ENCODE results near the gene POP4. TPM values are rescaled to one million over a fixed set of nuclear protein-coding genes. Genes with fewer than 3 reads are reported as not detected.
A peak's percentile ranks its signal among the peaks of the same experiment; 100 is the strongest.

POP4 gene
- total RNA-seq, 5 donors from 2014 or later (not counting 1 experiment from before 2014, with no cell fraction given): 43.7 to 59.6 (median 55.5) TPM

GRCh38 chr19:29606420-29606747, 301 bp downstream of the POP4 start:
- Mint-ChIP-seq H3K36me3 (peaks cover 17% of the 10 kb centered on the region), H3K27me3 (no peaks in the 10 kb centered on the region), H3K9me3 (no peaks in the 10 kb centered on the region), H3K27ac (peak overlapping the region; percentile 100), H3K4me1 (peaks cover 25 to 41% (median 33%) of the 10 kb centered on the region in 3 donors), H3K4me3 (peak overlapping the region; percentile 96 to 100 (median 98))
- POLR2A ChIA-PET: interaction anchor here (0.5 to 3.3 kb wide), 17 partner anchors 9 to 1813 kb away, joined by 3 to 25 read pairs (median 5); partner anchors contain the start of genes C19orf12 (in 1 of the 2), PLEKHF1 (in 1 of the 2) and URI1 (in 1 of the 2)
- H3K9me3 ChIP-seq: no peaks in the 10 kb centered on the region
- no peaks in the 10 kb centered on the region for H3K27me3 ChIP-seq (replicated peaks in 1 of 2; ENCODE audit: control insufficient read depth in 2 of 2, extremely low read depth in 1 of 2, insufficient read depth in 2 of 2, low read length in 1 of 2)
- ATAC-seq (replicated peaks in 1 of 4) (peak; percentile 28 to 37 (median 34)), DNase-seq (no peak)
- peak overlapping the region; percentile 63 to 98 for H3K4me3 ChIP-seq (ENCODE audit: control insufficient read depth in 1 of 2, extremely low read depth in 1 of 2, low read length in 1 of 2)
- WGBS (ENCODE audit: insufficient coverage): 3% methylated on average over 8 of the region's 12 CpGs
- peaks cover 3 to 22% of the 10 kb centered on the region in 2 donors for H3K36me3 ChIP-seq (ENCODE audit: control insufficient read depth in 2 of 2, extremely low read depth in 1 of 2, insufficient read depth in 1 of 2, low read length in 1 of 2)
- H3K4me1 ChIP-seq (ENCODE audit: control insufficient read depth in 1 of 2, extremely low read depth in 1 of 2, insufficient read depth in 2 of 2, low read length in 2 of 2): peaks cover 13 to 39% of the 10 kb centered on the region in 2 experiments
- CTCF ChIA-PET: interaction anchor here (0.6 to 3.0 kb wide), 15 partner anchors 14 to 110 kb away, joined by 3 to 36 read pairs (median 4); partner anchors contain the start of genes C19orf12 (in 1 of the 2) and PLEKHF1 (in 1 of the 2)
- peak overlapping the region; percentile 89 for H3K27ac ChIP-seq (ENCODE audit: low read length)

DNA sequence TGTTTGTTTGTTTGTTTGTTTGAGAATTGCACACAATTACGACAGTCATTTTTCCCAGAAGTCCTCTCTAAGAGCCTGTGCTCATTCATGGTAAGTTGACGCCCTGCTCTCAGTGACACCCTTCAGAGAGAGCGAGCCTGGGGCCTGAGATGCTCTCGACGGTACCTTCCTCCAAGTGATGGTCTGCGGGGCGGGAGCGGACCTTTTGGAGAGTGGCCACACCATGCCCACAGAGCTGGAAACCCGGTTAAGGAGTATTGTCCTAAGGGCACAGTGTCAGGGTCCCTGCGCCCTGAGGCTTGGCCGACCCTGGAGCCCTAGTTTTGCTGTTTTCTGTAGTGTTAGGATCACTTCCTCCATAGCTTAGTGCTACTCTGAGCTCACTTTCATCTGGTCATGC, 3.6 kb downstream of the POP4 start:
- H3K27me3 Mint-ChIP-seq: no peaks in the 10 kb centered on the region
- H3K9me3 Mint-ChIP-seq: no peaks in the 10 kb centered on the region
- peaks cover 25 to 40% (median 40%) of the 10 kb centered on the region in 3 donors for H3K4me1 Mint-ChIP-seq
- no peaks in the 10 kb centered on the region for H3K9me3 ChIP-seq
- H3K27ac Mint-ChIP-seq: peak overlapping the region in 1 of 2 donors; percentile 63
- peaks cover 7 to 52% of the 10 kb centered on the region in 2 donors for H3K36me3 ChIP-seq (ENCODE audit: control insufficient read depth in 2 of 2, extremely low read depth in 1 of 2, insufficient read depth in 1 of 2, low read length in 1 of 2)
- H3K27me3 ChIP-seq (replicated peaks in 1 of 2; ENCODE audit: control insufficient read depth in 2 of 2, extremely low read depth in 1 of 2, insufficient read depth in 2 of 2, low read length in 1 of 2): no peaks in the 10 kb centered on the region
- H3K4me1 ChIP-seq (ENCODE audit: control insufficient read depth in 1 of 2, extremely low read depth in 1 of 2, insufficient read depth in 2 of 2, low read length in 2 of 2): peaks cover 13 to 41% of the 10 kb centered on the region in 2 experiments
- no peak for ATAC-seq (replicated peaks in 1 of 4)
- peaks cover 40% of the 10 kb centered on the region for H3K36me3 Mint-ChIP-seq
- no peak overlapping the region for H3K4me3 Mint-ChIP-seq
- no peak for DNase-seq
- H3K27ac ChIP-seq (ENCODE audit: low read length): peak overlapping the region; percentile 10
- POLR2A ChIA-PET: no interaction called here
- 95% methylated on average over 6 of the region's 11 CpGs for WGBS (ENCODE audit: insufficient coverage)
- no peak overlapping the region for H3K4me3 ChIP-seq (ENCODE audit: control insufficient read depth in 1 of 2, extremely low read depth in 1 of 2, low read length in 1 of 2)
- CTCF ChIA-PET: interaction anchor here (0.9 to 3.8 kb wide), 17 partner anchors 12 to 223 kb away, joined by 3 to 44 read pairs (median 6); partner anchors contain the start of gene PLEKHF1 (in 2 of the 2)

GRCh38 chr19:29610213-29610573, 4.1 kb downstream of the POP4 start:
- Histone ChIP-seq H3K9me3 (no peaks in the 10 kb centered on the region), H3K4me1 (ENCODE audit: control insufficient read depth in 1 of 2, extremely low read depth in 1 of 2, insufficient read depth in 2 of 2, low read length in 2 of 2) (peaks cover 9 to 37% of the 10 kb centered on the region in 2 experiments), H3K36me3 (ENCODE audit: control insufficient read depth in 2 of 2, extremely low read depth in 1 of 2, insufficient read depth in 1 of 2, low read length in 1 of 2) (peaks cover 7 to 57% of the 10 kb centered on the region in 2 donors), H3K27me3 (replicated peaks in 1 of 2; ENCODE audit: control insufficient read depth in 2 of 2, extremely low read depth in 1 of 2, insufficient read depth in 2 of 2, low read length in 1 of 2) (no peaks in the 10 kb centered on the region), H3K27ac (ENCODE audit: low read length) (no peak overlapping the region), H3K4me3 (ENCODE audit: control insufficient read depth in 1 of 2, extremely low read depth in 1 of 2, low read length in 1 of 2) (no peak overlapping the region)
- Mint-ChIP-seq H3K27me3 (no peaks in the 10 kb centered on the region), H3K36me3 (peaks cover 44% of the 10 kb centered on the region), H3K27ac (peak overlapping the region in 1 of 2 donors; percentile 63), H3K9me3 (no peaks in the 10 kb centered on the region), H3K4me3 (no peak overlapping the region), H3K4me1 (peaks cover 25 to 37% (median 37%) of the 10 kb centered on the region in 3 donors)
- peak in 1 of 35 experiments; percentile 27 for DNase-seq
- ATAC-seq (replicated peaks in 1 of 4): no peak
- 84% methylated on average over 16 of the region's 22 CpGs for WGBS (ENCODE audit: insufficient coverage)
- ChIA-PET CTCF (interaction anchor here (0.5 to 3.8 kb wide), 29 partner anchors 11 to 222 kb away, joined by 3 to 44 read pairs (median 4); partner anchors contain the start of genes PLEKHF1 (in 2 of the 2) and C19orf12 (in 1 of the 2)), POLR2A (interaction anchor here in 1 of 2 donors (0.8 kb wide), 1 partner anchor 95 kb away, joined by 4 read pairs; no protein-coding TSS in a partner anchor)

DNA sequence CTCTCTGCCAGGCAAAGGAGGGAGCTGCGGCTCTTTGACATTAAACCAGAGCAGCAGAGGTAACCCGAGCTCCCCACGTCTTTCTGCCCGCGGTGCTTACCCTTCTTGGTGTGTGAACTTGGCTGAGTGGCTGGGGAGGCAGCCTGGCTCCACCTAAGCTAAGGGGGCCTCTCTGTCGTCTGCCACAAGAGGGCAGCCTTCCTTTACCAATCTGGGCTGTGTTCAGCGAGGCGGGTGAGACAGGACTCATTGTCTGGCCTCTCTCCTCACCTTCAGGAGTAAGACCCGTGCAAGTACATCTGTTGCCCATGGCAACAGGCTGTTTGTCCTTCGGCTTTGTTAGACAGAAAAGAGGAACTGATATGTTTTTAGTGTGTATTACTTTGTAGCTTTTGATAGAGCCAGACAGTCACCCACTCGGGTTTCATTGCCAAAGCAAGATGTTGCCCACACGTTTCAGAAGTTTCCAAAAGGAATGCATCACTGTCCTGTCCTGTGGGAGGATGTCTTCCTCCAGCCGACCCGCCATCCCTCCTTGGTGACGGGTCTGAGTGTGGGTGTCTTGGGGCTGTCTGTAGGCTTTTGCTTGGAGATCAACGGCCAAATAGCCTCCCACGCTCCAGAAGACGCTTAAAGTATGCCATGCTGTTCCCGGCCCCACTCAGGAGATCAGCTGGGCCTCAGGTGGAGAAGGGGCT, 4.6 kb downstream of the POP4 start:
- Histone ChIP-seq H3K36me3 (ENCODE audit: control insufficient read depth in 2 of 2, extremely low read depth in 1 of 2, insufficient read depth in 1 of 2, low read length in 1 of 2) (peaks cover 7 to 62% of the 10 kb centered on the region in 2 donors), H3K27ac (ENCODE audit: low read length) (peak overlapping the region; percentile 31), H3K4me3 (ENCODE audit: control insufficient read depth in 1 of 2, extremely low read depth in 1 of 2, low read length in 1 of 2) (no peak overlapping the region), H3K4me1 (ENCODE audit: control insufficient read depth in 1 of 2, extremely low read depth in 1 of 2, insufficient read depth in 2 of 2, low read length in 2 of 2) (peaks cover 7 to 32% of the 10 kb centered on the region in 2 experiments), H3K27me3 (replicated peaks in 1 of 2; ENCODE audit: control insufficient read depth in 2 of 2, extremely low read depth in 1 of 2, insufficient read depth in 2 of 2, low read length in 1 of 2) (no peaks in the 10 kb centered on the region), H3K9me3 (no peaks in the 10 kb centered on the region)
- peak; percentile 56 to 62 (median 58) for ATAC-seq (replicated peaks in 1 of 4)
- WGBS (ENCODE audit: insufficient coverage): 30% methylated on average over 14 of the region's 19 CpGs
- Mint-ChIP-seq H3K4me1 (peaks cover 21 to 37% (median 34%) of the 10 kb centered on the region in 3 donors), H3K4me3 (no peak overlapping the region), H3K27me3 (no peaks in the 10 kb centered on the region), H3K27ac (peak overlapping the region; percentile 31 to 59), H3K36me3 (peaks cover 50% of the 10 kb centered on the region), H3K9me3 (no peaks in the 10 kb centered on the region)
- CTCF ChIA-PET: interaction anchor here (0.5 to 3.8 kb wide), 30 partner anchors 10 to 222 kb away, joined by 3 to 44 read pairs (median 4); partner anchors contain the start of genes PLEKHF1 (in 2 of the 2) and C19orf12 (in 1 of the 2)
- DNase-seq: peak; percentile 65 to 92 (median 80)
- POLR2A ChIA-PET: interaction anchor here (0.8 to 1.3 kb wide), 2 partner anchors 10 to 95 kb away, joined by 4 to 5 read pairs; no protein-coding TSS in a partner anchor

DNA sequence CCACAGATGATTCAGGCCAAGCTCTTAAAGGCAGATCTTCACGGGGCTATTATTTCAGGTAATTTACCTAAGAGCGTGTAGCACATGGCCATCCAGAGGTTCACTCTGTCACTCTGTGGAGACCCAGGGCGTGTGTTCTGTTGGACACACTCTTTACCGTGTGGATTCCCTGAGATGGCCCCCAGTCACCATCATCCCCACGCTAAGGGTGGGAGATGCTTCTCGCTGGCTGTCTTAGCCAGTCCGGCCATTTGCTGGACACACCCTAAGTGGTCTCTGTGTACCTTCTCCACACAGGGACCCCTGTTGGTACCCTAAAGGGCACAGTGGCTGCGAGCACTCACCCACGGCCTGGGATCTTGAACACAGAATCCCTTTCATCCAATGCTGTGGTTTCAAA, 6.0 kb downstream of the POP4 start:
- no peaks in the 10 kb centered on the region for H3K27me3 Mint-ChIP-seq
- H3K36me3 Mint-ChIP-seq: peaks cover 56% of the 10 kb centered on the region
- WGBS (ENCODE audit: insufficient coverage): 97% methylated on average over 9 of the region's 9 CpGs
- no peak overlapping the region for H3K27ac ChIP-seq (ENCODE audit: low read length)
- no peaks in the 10 kb centered on the region for H3K9me3 ChIP-seq
- DNase-seq: no peak
- H3K36me3 ChIP-seq (ENCODE audit: control insufficient read depth in 2 of 2, extremely low read depth in 1 of 2, insufficient read depth in 1 of 2, low read length in 1 of 2): peaks cover 7 to 70% of the 10 kb centered on the region in 2 donors
- H3K9me3 Mint-ChIP-seq: no peaks in the 10 kb centered on the region
- H3K4me1 ChIP-seq (ENCODE audit: control insufficient read depth in 1 of 2, extremely low read depth in 1 of 2, insufficient read depth in 2 of 2, low read length in 2 of 2): peaks cover 0 to 25% of the 10 kb centered on the region in 2 experiments
- H3K27me3 ChIP-seq (replicated peaks in 1 of 2; ENCODE audit: control insufficient read depth in 2 of 2, extremely low read depth in 1 of 2, insufficient read depth in 2 of 2, low read length in 1 of 2): no peaks in the 10 kb centered on the region
- H3K27ac Mint-ChIP-seq: no peak overlapping the region
- ATAC-seq (replicated peaks in 1 of 4): no peak
- CTCF ChIA-PET: interaction anchor here (0.5 to 3.8 kb wide), 12 partner anchors 8 to 378 kb away, joined by 3 to 44 read pairs (median 14); partner anchors contain the start of genes PLEKHF1 (in 2 of the 2) and C19orf12 (in 1 of the 2)
- peaks cover 11 to 23% (median 22%) of the 10 kb centered on the region in 3 donors for H3K4me1 Mint-ChIP-seq
- H3K4me3 Mint-ChIP-seq: no peak overlapping the region
- POLR2A ChIA-PET: interaction anchor here in 1 of 2 donors (0.5 kb wide), 1 partner anchor 79 kb away, joined by 3 read pairs; no protein-coding TSS in a partner anchor
- no peak overlapping the region for H3K4me3 ChIP-seq (ENCODE audit: control insufficient read depth in 1 of 2, extremely low read depth in 1 of 2, low read length in 1 of 2)
